HEK293 (cell line): ENCODE data around the gene VIPR2.

Experiments
- CTCF ChIP-seq: fragments of 450-650 bp; formaldehyde crosslinking; IDR thresholded peaks from 2 replicates; pipeline ENCODE4 v1.5.1; 2016; ENCODE audit warnings: missing biosample characterization, missing genetic modification characterization
- KLF16 ChIP-seq: fragments of 450-650 bp; formaldehyde crosslinking; IDR thresholded peaks from 2 replicates; pipeline ENCODE4 v1.5.1; 2017; ENCODE audit warnings: missing biosample characterization, missing genetic modification characterization
- SCRT2 ChIP-seq: fragments of 450-650 bp; formaldehyde crosslinking; IDR thresholded peaks from 2 replicates; pipeline ENCODE4 v1.5.1; 2016; ENCODE audit warnings: missing biosample characterization, missing genetic modification characterization
- YY1 ChIP-seq: fragments of 450-650 bp; formaldehyde crosslinking; IDR thresholded peaks from 2 replicates; pipeline ENCODE4 v1.5.1; 2018; ENCODE audit warnings: missing biosample characterization, missing genetic modification characterization
- ZNF155 ChIP-seq: fragments of 450-650 bp; formaldehyde crosslinking; IDR thresholded peaks from 2 replicates; pipeline ENCODE4 v1.5.1; 2016; ENCODE audit warnings: missing biosample characterization, missing genetic modification characterization
- ZNF266 ChIP-seq: fragments of 450-650 bp; formaldehyde crosslinking; IDR thresholded peaks from 2 replicates; pipeline ENCODE4 v1.5.1; 2016; ENCODE audit warnings: missing biosample characterization, missing genetic modification characterization, low read depth

GRCh38 chr7:159141167-159141566, 3.5 kb downstream of the VIPR2 start:
- TF ChIP-seq YY1 (no peak), ZNF155 (no peak), SCRT2 (tag by site-specific recombination) (no peak), CTCF (tag by site-specific recombination) (no peak), KLF16 (tag by site-specific recombination) (no peak), ZNF266 (no peak)
